HG02642 (cell line): ENCODE data around the gene ASTN1.

Experiments
- ATAC-seq: cut with Tn5 transposase; IDR thresholded peaks from one replicate; pipeline ENCODE4 v1.9.1; 2021; ENCODE audit warnings: mild to moderate bottlenecking; ENCODE audit not compliant: unreplicated experiment, poor library complexity

ASTN1 gene

DNA sequence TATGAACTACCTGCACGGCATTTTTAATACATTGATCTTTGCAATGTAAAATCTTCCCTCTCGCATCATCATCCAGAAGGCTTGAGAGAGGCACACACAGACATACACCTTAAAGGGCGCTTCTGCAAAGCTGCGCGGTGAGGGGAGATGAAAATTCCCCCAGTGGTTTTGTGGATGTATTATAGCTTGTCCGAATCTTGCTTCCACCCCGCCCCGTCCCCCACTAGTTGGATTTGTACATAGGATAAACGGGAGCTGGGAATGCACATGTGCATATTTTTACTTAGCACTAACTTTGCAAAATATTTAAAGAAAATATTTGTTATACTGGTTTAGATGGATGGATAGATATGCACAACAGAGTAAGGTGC, 542 bp upstream of the ASTN1 start:
- no peak for ATAC-seq

DNA sequence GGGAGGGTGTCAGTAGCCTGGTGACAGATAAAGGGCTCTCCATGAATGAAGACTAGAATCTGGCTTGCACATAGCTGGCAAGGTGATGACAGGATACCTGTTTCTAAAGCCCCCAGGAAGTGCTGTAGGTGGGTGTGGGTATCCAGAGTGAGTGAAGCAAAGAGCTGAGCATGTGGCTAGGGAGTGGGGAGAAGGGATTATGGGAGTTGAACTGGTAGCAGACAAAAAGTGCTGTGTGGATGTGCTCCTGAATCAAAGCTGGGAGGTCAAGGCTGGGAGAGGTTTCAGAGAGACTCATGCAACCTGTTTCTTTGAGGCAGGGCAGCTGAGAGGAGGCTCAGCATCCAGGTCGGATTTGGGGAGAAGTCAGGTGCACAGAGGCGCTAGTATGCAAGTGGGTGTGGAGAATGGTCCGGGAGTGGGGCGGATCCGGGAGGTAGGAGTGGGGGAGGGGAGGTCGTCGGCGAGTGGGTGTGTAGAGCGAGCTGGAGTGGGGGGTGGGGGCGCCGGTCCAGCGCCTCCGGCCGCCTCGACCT, 600 bp downstream of the ASTN1 start:
- no peak for ATAC-seq

DNA sequence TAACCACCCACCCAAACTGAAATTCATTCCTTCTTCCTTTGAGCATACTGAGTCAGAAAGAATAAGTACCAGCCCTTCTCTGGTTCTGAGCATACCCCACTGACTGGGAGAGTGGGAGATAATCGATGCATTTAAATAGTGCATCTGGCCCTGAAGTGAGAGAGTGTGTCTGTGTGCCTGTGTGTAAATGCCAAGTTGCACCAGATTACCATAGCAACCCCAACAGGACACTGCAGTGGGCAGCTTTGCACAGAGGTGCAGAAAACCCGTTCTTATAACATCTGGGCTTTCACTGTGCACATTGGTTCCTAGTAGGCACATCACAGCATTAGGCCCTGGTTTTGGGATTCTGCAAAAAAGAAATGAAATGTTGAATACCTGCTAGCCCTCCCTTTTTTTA, 2.3 kb downstream of the ASTN1 start:
- ATAC-seq: no peak

DNA sequence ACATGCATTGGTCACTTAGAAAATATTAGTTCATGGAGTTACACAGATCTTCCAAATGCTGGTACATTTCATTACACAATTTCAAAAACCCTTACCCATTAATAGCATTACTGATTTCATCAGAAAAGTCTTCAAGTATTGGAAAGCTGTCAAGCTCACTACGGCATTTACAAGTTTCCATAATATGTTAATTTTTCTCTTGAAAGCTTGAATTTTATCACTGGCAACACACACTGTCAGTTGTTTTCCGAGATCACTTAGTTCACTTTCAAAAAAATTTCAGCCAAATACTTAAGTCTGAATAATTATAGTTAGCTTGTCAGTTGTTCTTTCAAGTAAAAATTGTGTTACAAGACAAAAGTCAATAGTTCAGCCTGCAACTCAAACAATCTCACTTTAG, 18.0 kb downstream of the ASTN1 start:
- ATAC-seq: no peak

DNA sequence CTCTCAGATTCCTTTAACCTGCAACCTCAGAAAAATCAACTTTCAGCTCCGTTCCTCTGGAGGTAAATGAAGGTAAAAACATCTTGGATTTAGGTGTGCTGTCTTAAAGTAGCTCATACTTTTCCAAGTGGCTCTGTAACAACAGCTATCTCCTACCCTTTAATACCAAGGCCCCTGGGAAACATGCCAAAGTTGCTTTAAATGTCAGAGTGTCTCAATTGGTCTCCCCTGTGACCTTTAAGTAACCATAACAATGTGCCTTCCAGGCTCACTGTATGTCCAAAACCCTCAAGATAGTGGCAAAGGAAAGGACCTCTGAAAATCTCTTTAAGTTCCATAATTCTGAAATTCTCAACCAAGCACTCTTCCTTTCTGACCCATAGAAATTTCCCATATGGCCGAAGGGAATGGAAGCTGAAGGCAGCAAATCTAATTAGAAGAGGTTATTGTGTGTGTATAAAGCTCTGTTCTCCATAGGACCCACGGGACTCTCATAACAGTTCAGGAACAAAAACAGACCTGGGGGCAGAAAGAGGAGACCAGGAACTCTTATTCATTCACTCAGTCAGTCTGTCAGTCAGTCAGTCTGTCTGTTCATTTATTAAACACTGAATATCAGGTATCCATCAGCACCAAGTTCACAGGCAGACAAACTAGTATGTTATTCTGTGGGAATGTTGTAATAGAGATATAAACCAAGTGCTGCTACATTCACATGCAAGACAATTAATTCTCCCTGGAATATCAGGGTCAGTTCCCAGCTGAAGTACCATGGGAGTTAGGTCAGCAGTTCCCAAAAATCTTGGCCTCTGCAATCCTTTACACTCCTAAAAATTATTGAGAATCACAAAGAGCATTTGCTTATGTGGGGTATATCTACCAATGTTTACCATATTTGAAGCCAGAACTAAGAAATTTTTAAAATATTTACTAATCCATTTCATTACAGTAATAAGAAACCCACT, 19.1 kb downstream of the ASTN1 start:
- ATAC-seq: no peak

DNA sequence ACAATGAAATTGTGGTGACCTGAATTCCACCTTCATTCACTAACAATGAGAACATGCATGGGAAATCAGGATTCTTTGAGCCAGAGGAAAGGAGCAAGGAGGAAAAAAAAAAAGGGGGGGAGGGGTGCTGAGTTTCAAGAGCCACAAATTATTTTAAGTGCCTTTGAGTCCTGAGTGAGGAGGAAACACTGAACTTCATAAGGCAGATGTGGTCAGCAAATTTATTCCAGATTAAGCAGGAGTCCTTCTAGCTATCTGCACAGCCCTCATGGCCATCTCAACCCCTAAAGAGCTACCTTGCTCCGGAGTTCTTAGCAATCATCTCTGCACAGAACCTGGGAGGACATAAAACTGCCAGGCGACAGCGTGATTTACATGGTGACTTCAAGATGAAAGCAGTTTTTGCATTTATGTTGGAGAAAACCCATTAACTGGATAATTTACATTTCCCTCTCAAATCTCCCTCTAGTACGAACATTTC, 21.7 kb downstream of the ASTN1 start:
- no peak for ATAC-seq

DNA sequence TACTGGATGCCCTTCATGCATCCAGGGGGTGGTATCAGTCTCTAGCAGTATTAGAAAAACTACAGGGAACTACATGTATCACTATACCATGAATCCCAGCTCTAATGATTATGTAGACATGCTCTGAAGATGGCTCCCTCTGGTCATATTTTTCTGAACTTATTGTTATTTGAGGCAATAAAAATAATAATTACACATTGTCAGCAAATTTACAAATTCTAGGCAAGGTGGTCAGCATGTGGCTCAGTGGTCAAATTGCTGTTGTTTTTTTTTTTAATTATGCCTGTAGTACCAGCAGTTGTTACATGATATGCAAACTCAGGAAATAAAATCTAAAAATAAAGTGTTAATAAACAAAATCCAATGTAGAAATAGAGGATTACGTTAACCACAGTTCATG, 22.5 kb downstream of the ASTN1 start:
- no peak for ATAC-seq

DNA sequence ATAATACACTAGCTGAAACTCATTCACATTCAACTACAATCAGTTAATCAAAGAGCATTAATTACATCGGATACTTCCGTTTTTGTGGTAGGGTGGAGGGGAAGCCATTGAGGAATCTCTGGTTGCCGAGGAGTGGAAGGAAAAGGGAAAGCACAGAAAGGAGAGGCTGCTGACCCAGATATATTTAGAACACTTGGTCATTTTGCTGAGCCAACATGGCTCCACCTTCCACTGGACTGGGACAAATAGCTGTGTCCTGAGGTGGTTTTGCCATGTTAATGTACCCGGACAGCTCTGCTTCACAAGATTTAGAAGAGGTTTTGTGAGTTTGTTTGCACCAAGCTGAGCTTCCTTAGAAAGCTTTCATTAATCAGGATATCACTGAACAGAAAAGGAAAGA, 26.2 kb downstream of the ASTN1 start:
- ATAC-seq: no peak

DNA sequence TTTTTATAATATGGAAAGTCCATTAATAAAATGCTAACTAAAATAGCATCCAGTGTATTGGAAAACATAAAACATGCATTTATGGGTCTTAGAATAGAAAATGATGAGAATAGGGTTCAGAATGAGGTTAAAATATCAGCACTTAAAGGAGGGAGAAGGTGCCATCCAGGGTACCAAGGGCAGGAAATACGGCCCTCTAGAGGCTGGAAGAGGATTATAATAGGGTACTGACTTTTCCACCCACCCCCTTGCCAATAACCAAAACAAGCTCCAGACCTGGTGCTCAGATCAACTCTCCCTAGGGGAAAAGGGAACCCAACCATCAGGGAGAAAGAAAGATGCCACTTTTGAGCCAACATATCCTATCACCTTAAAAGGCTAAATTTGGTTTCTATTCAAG, 26.7 kb downstream of the ASTN1 start:
- ATAC-seq: no peak

DNA sequence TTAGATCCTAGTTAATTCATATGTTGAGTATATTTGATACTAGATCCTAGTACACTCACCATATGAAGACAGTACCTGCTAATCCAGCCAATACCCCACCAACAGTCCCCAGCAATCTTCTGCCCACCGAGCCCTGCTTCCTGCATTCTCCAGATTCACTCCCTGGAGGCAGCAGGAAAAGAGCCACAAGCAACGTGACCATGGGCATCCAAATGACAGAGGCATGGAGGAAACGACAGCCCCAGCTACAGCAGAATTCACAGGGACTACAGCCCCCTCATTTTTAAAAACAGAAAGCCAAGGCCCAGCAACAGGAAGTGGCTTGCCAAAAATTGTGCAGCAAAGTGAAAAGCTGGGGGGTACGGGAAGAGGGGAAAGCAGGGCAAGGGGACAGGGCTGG, 29.3 kb downstream of the ASTN1 start:
- ATAC-seq: no peak

DNA sequence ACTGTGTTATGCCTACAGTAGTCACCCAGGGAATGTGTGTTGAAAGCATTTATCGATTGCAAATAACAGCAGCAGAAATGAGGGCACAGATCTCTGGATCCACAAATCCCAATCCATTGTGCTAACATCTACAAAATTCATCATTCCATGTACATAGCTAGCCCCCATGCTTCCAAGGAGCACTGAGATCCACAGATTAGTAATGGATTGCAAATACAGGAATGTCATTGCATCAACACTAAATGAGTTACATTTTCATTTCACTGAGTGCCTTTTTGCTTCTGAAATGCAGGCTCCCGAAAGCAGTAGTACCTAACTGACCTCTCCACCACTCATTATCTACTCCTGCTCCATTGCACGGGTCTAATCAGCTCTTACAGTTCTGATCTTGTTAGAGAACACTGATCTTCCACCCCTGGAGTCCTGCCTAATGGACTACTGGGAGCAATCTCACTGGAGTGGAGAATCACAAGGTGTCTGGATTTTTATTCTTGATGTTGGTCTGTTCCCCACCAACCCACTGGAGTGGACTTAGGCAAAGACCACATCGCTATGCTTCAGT, 30.5 kb downstream of the ASTN1 start:
- ATAC-seq: no peak

DNA sequence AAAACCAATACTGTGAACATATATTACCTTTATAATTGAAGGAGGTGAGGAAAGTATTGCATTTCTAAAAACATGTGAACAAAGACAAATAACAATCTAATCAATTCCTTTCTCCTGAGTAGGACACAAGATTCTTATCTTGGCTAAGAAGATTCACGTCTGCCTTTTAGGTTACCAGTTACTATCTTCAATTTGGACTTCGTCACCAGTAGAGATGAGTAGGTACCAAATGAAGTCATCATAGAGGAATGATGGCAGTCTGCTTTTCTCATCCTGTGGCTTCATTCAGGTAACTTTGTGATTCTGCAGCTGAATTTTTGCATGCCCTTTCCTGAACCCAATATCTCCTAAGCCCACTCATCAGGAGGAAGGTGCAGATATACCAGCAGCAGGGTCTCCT, 32.4 kb downstream of the ASTN1 start:
- ATAC-seq: no peak

DNA sequence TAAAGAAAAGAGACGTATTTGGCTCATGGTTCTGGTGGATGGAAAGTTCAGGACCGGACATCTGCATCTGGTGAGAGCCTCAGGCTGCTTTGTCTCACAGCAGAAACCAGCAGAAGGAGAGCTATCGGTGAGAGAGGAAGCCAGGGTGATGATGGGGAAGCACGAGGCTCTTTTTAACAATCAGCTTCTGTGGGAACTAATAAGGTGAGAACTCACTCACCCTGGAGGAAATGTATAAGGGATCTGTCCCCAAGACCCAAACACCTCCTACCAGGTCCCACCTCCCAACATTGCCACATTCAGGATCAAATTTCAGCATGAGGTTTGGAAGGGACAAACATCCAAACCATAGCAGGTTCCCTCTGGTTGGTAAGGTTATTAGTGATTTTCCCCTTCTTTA, 32.8 kb downstream of the ASTN1 start:
- ATAC-seq: no peak

DNA sequence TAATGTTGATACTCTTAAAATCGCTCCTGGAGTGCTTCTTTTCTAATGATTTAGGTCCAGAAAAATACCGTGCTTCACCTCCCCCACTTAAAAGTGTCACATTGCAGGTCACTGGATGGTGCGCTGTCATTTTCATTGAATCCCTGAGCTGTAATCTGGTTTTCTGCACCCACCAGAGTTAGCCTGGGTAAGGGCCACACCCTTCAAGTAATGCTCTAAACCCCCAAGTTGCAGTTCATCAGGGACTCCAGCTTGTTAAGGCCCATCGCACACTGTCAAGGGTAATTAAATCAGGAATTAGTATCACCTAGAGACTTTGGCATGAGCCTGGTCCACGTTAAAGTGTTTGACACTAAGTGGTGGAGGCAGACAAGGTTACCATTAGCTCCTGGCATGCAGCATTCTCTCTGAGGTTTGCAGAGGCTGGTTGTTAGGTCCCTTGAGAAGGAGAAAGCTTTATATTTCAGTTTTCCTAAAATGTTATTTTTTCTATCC, 34.0 kb downstream of the ASTN1 start:
- no peak for ATAC-seq

DNA sequence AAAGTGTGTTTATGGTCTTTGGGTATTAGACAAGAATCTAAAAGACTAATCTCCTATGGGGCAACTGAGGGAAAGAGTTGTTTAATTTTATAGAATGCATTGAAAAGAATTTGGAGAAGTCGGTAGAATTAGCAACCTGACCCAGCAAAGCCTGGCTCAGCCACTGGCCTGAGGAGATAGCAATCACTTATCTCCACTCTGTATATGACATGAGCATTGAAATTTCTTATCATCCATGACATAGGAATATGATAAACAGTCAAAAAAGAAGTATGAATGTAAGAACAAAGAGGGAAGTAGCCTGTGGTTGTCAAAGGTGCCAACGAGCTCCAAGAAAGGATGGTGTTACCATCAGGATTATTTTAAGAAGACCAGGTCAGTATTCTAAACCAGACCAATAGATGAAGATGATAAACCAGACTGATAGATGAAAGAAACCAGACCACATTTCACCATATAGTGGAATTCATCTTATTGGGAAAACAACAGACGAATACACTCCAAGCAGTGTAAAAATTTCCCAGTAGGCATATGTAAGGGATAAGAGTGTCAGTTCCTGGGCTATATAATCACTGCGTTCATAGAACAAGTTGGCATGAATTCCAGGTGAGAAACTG, 35.7 kb downstream of the ASTN1 start:
- no peak for ATAC-seq

DNA sequence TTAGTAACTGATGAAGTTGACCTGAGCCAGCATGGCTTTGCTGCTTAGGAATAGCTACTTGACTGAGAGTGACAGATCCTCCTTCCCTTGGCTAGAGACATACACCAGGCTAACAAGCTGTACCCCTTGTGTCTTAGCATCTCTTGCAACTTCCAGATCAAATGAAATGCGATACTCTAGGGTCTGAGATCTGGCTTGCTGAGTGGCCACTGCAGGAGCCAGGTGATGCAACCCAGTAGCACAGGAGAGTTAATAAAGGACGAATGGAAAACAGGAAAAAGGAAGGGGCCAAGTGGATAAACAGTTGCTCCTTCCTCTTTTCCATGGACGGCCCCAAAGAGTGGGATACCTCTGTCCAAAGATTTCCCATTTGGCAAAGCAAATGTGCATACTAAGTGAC, 38.2 kb downstream of the ASTN1 start:
- no peak for ATAC-seq

DNA sequence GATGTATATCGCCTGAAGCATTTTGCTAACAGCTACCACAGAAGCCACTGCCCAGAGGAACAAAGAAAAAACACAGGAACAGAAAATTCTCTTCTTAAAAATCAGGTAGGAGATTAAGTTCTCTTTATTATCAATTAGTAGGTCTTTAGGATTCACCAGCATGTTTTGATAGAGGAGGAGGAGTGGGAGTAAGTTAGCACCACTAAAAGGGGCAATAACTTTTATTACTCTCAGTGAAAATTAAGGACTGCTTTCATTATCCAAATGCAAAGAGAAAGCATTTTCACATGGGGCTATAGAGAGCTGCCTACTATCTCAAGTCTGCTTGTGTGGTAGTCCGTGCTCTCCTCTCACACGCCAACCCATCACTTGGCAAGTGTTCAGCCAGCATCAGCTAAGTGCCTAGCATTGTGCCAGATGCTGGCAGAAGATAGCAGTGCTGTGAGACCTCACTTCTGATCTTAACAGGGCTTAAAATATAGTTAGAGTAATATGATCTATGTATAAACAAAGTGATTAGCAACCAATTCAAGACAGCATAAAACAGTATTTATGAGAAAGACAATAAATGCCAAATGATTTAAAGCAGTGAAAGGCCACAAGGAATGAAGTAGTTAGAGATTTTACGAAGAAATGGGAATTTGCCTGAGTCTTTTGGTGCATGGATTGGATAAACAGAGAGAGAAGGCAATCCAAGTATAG, 39.8 kb downstream of the ASTN1 start:
- ATAC-seq: no peak

DNA sequence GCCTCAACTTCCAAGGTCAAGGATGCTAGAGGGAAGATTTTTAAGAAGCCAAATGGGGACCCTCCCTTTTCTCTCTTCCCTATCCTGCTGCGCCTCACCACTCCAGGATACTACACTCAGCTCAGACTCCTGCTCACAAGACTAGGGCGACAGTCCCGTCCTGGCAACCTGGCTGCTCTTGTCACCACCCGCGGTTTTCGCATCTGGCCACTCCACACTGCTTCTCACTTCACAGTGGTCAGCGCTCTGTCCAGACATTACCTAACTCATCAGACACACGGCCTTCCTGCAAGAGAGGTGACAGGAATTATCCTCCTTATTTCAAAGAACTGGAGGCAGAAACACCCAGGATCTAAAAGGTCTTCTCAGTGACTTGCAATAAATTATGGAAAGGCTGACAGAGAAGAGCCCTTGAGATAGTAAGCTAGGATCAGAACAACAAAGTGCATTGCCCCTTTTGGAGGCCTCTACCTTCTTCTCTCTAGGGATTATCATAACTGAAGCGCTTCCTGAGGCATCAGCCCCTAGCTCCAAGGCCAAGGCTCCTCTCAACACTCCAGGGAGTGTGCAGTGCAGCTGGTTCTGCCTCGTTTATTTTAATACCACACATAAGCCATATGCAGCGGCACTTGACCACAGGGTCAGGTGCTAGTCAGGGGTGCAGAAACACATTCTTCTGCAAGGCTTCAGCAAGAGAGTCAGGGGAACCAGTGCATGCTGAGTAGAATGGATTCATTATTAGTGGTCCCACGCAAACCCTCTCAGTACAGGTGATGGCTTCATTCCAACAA, 41.9 kb downstream of the ASTN1 start:
- no peak for ATAC-seq

DNA sequence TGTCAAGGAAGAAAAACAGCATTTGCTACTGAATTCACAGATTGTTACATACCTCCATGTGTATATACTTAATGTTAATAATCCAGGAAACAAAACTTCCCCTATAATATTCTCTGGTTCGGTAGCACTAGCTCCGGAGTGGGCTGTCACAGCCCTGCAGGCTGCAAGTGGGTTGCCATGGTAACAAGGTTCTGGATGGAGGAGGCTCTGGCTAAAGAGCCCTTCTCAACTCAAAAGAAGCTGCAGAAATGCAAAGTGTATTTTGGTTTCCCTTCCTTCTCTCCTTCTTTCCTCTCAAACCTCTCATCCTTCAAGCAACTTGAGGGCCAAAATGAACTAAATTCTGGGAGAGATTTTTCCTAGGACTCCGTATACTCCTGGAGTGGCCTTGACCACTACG, 45.2 kb downstream of the ASTN1 start:
- ATAC-seq: no peak

DNA sequence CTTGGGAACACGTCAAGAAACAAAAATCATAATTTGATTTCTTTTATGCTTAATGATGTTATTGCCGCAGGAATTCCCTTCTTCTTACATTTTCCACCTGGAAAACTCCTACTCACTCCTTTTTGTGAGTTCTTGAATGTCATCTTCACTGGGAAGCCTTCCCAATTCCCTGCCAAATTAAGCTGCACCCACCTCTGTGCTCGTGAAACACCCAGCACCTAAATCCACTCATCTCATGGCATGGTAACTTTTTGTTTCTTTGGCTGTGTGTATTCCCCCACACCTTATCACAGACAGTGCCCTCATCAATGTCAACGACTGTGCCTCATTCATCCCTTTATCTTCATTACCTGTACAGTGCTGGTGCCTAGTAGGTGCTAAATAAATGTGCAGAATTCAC, 45.6 kb downstream of the ASTN1 start:
- ATAC-seq: no peak
